OCI-LY7 (cell line): ENCODE results near the gene GALNT14.

ENCODE experiments used
- CTCF ChIP-seq: fragments of 200-600 bp; sonication (generic); conservative IDR thresholded peaks from 2 replicates; pipeline ENCODE4 v1.5.1; 2014; ENCODE audit warnings: mild to moderate bottlenecking, antibody characterized with exemption, low read length, moderate library complexity, mixed read lengths
- EZH2phosphoT487 ChIP-seq: fragments of 200-600 bp; sonication (generic); IDR thresholded peaks from 2 replicates; pipeline ENCODE4 v1.6.1; 2018; ENCODE audit warnings: low read depth, borderline replicate concordance, mild to moderate bottlenecking, mixed run types, antibody characterized with exemption, low read length, moderate library complexity, mixed read lengths

GRCh38 chr2:30871440-30871839 is 266.8 kb downstream of the GALNT14 start:
- no peak for TF ChIP-seq CTCF
- TF ChIP-seq EZH2phosphoT487, result no peak
